Right cardiac atrium (tissue), 5 donors: Measurements from ENCODE around the gene HDAC5. TPM values are rescaled to one million over a fixed set of nuclear protein-coding genes. Genes with fewer than 3 reads are reported as not detected.
"Not testable (repeated sequence)": the region's sequence is repeated elsewhere in the genome, so short reads cannot be mapped to it uniquely, and the experiment has no call there.

ENCODE experiments used
- ATAC-seq, 2 donors: fragments of 200-7000 bp; cut with Tn5 transposase; one replicate each; pipeline versions ENCODE4 v1.8.0 to v1.9.1; 2020; ENCODE audit warnings: moderate library complexity in 2 of 2, mild to moderate bottlenecking in 1 of 2
- DNase-seq, 3 donors: peaks; one replicate each; pipeline ENCODE4 v3.0.0-alpha.2; 2020
- H3K27ac ChIP-seq: one replicate; pipeline ENCODE4 v1.5.1; 2013; ENCODE audit warnings: mild to moderate bottlenecking, low read length, control low read depth, moderate library complexity
- H3K27me3 ChIP-seq: one replicate; pipeline ENCODE4 v1.6.1; 2013; ENCODE audit not compliant: control insufficient read depth, insufficient read depth
- H3K4me1 ChIP-seq: one replicate; pipeline ENCODE4 v1.6.1; 2013; ENCODE audit warnings: low read length; ENCODE audit not compliant: control insufficient read depth, insufficient read depth
- H3K4me3 ChIP-seq: one replicate; pipeline ENCODE4 v1.5.1; 2013; ENCODE audit warnings: low read length, control low read depth
- H3K9me3 ChIP-seq: one replicate; pipeline ENCODE4 v1.6.1; 2013; ENCODE audit warnings: low read length; ENCODE audit not compliant: control insufficient read depth
- WGBS: extraction: QIAGEN DNeasy Blood & Tissue Kit; methylation state at CpG from one replicate; pipeline ENCODE4 v1.1.7; 2013; 5-methylcytosine and 5-hydroxymethylcytosine counted together
- intact Hi-C, 4 donors: fragments of 100-400 bp; cut with DNase I; formaldehyde crosslinking; loops; one replicate each; pipeline versions ENCODE4 v1.11.0 to v1.14.0; 2022 to 2023
- polyA plus RNA-seq: library from polyadenylated mRNA; stranded (reverse); fragments of 200-250 nt; gene quantifications from one replicate; pipeline ENCODE4 v1.2.3, GENCODE V29; 2013
- total RNA-seq, 4 donors: library from RNA; stranded (reverse); fragmentation: NEBNext Ultra II Directional; extraction: Animal tissue kit (Norgen Biotek cat#: 25700); gene quantifications; one replicate each; pipeline ENCODE4 v1.2.1, GENCODE V29; 2021
- donor health status: healthy with polysubstance abuse.
- donor health status: DM: no; HTN: yes; CAD: no.
- donor health status: DM: no; HTN: no; CAD: no.
- donor health status: DM: no; HTN: yes; CAD: no; lungs with severe emphysema.
- donor health status: DM: yes; HTN: yes; CAD: no.

Gene HDAC5
- total and polyA plus RNA-seq, 5 donors, result 47.9 to 89.2 (median 72.4) TPM

GRCh38 chr17:44038604-44039011 is 84.8 kb downstream of the HDAC5 start:
- Histone ChIP-seq H3K9me3 (no peaks in the 10 kb centered on the region), H3K27me3 (no peaks in the 10 kb centered on the region), H3K4me3 (no peak overlapping the region), H3K4me1 (peaks cover 6% of the 10 kb centered on the region), H3K27ac (peak overlapping the region; percentile 4)
- WGBS, result 63% methylated on average over 3 of the region's 3 CpGs
- intact Hi-C loops, result loop anchor here in 1 of 4 donors (10.0 kb wide), 1 partner anchor 94 kb away; the partner anchor contains the start of gene PPY
- DNase-seq (peak in 1 of 3 donors; percentile 61), ATAC-seq (peak; percentile 27 to 73)

GRCh38 chr17:44037471-44037870 is 86.0 kb downstream of the HDAC5 start:
- whole genome bisulfite sequencing, result 80% methylated on average over 2 of the region's 2 CpGs
- intact Hi-C loops, result loop anchor here in 1 of 4 donors (10.0 kb wide), 1 partner anchor 93 kb away; the partner anchor contains the start of gene PPY
- H3K27ac ChIP-seq, result no peak overlapping the region

GRCh38 chr17:44034688-44035087 is 88.8 kb downstream of the HDAC5 start:
- no CpG with 5 or more reads among the region's 3 CpGs for WGBS
- H3K4me3 ChIP-seq, H3K27me3 ChIP-seq, H3K9me3 ChIP-seq, H3K27ac ChIP-seq, ATAC-seq, H3K4me1 ChIP-seq, DNase-seq: not testable (repeated sequence)
- intact Hi-C loops, result loop anchor here in 1 of 4 donors (10.0 kb wide), 1 partner anchor 90 kb away; the partner anchor contains the start of gene PPY

More at GRCh38 chr17:44037471-44037870, 86.0 kb downstream of the HDAC5 start:
- peaks cover 6% of the 10 kb centered on the region for H3K4me1 ChIP-seq
- no peaks in the 10 kb centered on the region for H3K27me3 ChIP-seq
- H3K9me3 ChIP-seq, result no peaks in the 10 kb centered on the region
- no peak overlapping the region for H3K4me3 ChIP-seq
- ATAC-seq (no peak), DNase-seq (no peak)

- Histone ChIP-seq H3K9me3 (no peaks in the 10 kb centered on the region), H3K27me3 (no peaks in the 10 kb centered on the region), H3K4me1 (no peaks in the 10 kb centered on the region), H3K4me3 (no peak overlapping the region), H3K27ac (no peak overlapping the region)
- intact Hi-C loops, result loop anchor here in 1 of 4 donors (10.0 kb wide), 1 partner anchor 89 kb away; the partner anchor contains the start of gene PPY
- no peak for DNase-seq
- 81% methylated on average over 3 of the region's 3 CpGs for WGBS
- ATAC-seq, result peak in 1 of 2 donors; percentile 21
Measured at GRCh38 chr17:44033861-44034408, 89.5 kb downstream of the HDAC5 start.

GRCh38 chr17:44030482-44030881 is 93.0 kb downstream of the HDAC5 start:
- Histone ChIP-seq H3K27me3 (no peaks in the 10 kb centered on the region), H3K27ac (no peak overlapping the region), H3K9me3 (no peaks in the 10 kb centered on the region), H3K4me3 (no peak overlapping the region), H3K4me1 (no peaks in the 10 kb centered on the region)
- no peak for ATAC-seq
- DNase-seq, result no peak
- intact Hi-C loops, result loop anchor here in 1 of 4 donors (10.0 kb wide), 1 partner anchor 86 kb away; the partner anchor contains the start of gene PPY
- 88% methylated on average over 3 of the region's 3 CpGs for WGBS

GRCh38 chr17:44029736-44030135 is 93.7 kb downstream of the HDAC5 start:
- no peaks in the 10 kb centered on the region for H3K4me1 ChIP-seq
- 74% methylated on average over 5 of the region's 5 CpGs for WGBS
- H3K27me3 ChIP-seq, result no peaks in the 10 kb centered on the region
- no peak for ATAC-seq
- intact Hi-C loops, result loop anchor here in 1 of 4 donors (10.0 kb wide), 1 partner anchor 85 kb away; the partner anchor contains the start of gene PPY
- DNase-seq, result no peak
- H3K4me3 ChIP-seq, result no peak overlapping the region
- no peaks in the 10 kb centered on the region for H3K9me3 ChIP-seq
- H3K27ac ChIP-seq, result no peak overlapping the region

Other genes with a start within 250 kb of the HDAC5 start
- 10 to 100 TPM in 3 of 4 donors, 1 to 10 TPM in 1; 8.7 to 20.7 (median 15.9) TPM for gene MPP2, start 216.1 kb downstream of the HDAC5 start, total RNA-seq
- gene MPP2, start 216.1 kb downstream of the HDAC5 start, polyA plus RNA-seq, result 8.8 TPM
- gene PPY, start 181.2 kb downstream of the HDAC5 start, total RNA-seq, result not detected
- not detected for gene PPY, start 181.2 kb downstream of the HDAC5 start, polyA plus RNA-seq
- not detected for gene PYY, start 169.7 kb downstream of the HDAC5 start, total RNA-seq
- not detected for gene PYY, start 169.7 kb downstream of the HDAC5 start, polyA plus RNA-seq
- gene NAGS, start 119.0 kb downstream of the HDAC5 start, total RNA-seq, result 1 to 10 TPM; 1.2 to 4.0 (median 2.3) TPM
- 1.8 TPM for gene NAGS, start 119.0 kb downstream of the HDAC5 start, polyA plus RNA-seq
- gene TMEM101, start 108.7 kb downstream of the HDAC5 start, total RNA-seq, result 10 to 100 TPM; 13.7 to 21.1 (median 19.3) TPM
- 19.8 TPM for gene TMEM101, start 108.7 kb downstream of the HDAC5 start, polyA plus RNA-seq
- gene LSM12, start 57.0 kb downstream of the HDAC5 start, total RNA-seq, result 10 to 100 TPM; 44.5 to 54.9 (median 49.3) TPM
- 35.0 TPM for gene LSM12, start 57.0 kb downstream of the HDAC5 start, polyA plus RNA-seq
- gene G6PC3, start 52.9 kb downstream of the HDAC5 start, total RNA-seq, result 10 to 100 TPM; 31.9 to 46.9 (median 38.5) TPM
- gene G6PC3, start 52.9 kb downstream of the HDAC5 start, polyA plus RNA-seq, result 71.4 TPM
- gene HROB, start 18.3 kb upstream of the HDAC5 start, total RNA-seq, result 1 to 10 TPM in 1 of 4 donors, under 1 TPM in 3; 0.47 to 1.4 (median 0.76) TPM
- 0.38 TPM for gene HROB, start 18.3 kb upstream of the HDAC5 start, polyA plus RNA-seq
- 10 to 100 TPM in 2 of 4 donors, 1 to 10 TPM in 2; 5.3 to 11.3 (median 9.7) TPM for gene ASB16, start 47.1 kb upstream of the HDAC5 start, total RNA-seq
- 5.4 TPM for gene ASB16, start 47.1 kb upstream of the HDAC5 start, polyA plus RNA-seq
- 10 to 100 TPM; 23.5 to 27.6 (median 26.6) TPM for gene TMUB2, start 63.3 kb upstream of the HDAC5 start, total RNA-seq
- 26.3 TPM for gene TMUB2, start 63.3 kb upstream of the HDAC5 start, polyA plus RNA-seq
- 10 to 100 TPM; 37.5 to 52.7 (median 41.2) TPM for gene ATXN7L3, start 76.2 kb upstream of the HDAC5 start, total RNA-seq
- gene ATXN7L3, start 76.2 kb upstream of the HDAC5 start, polyA plus RNA-seq, result 31.0 TPM
- gene UBTF, start 96.0 kb upstream of the HDAC5 start, total RNA-seq, result 10 to 100 TPM; 36.7 to 63.4 (median 58.6) TPM
- gene UBTF, start 96.0 kb upstream of the HDAC5 start, polyA plus RNA-seq, result 43.5 TPM
- gene SLC4A1, start 144.5 kb upstream of the HDAC5 start, total RNA-seq, result under 1 TPM in 3 of 4 donors, not detected in 1; 0.31 to 0.72 (median 0.46) TPM
- gene SLC4A1, start 144.5 kb upstream of the HDAC5 start, polyA plus RNA-seq, result 0.16 TPM
- 1 to 10 TPM; 1.8 to 4.5 (median 2.3) TPM for gene RUNDC3A, start 185.0 kb upstream of the HDAC5 start, total RNA-seq
- gene RUNDC3A, start 185.0 kb upstream of the HDAC5 start, polyA plus RNA-seq, result 1.6 TPM
- 10 to 100 TPM; 56.7 to 69.9 (median 66.4) TPM for gene SLC25A39, start 201.2 kb upstream of the HDAC5 start, total RNA-seq
- 73.0 TPM for gene SLC25A39, start 201.2 kb upstream of the HDAC5 start, polyA plus RNA-seq
- 100 to 1,000 TPM; 158 to 215 (median 194) TPM for gene GRN, start 221.7 kb upstream of the HDAC5 start, total RNA-seq
- gene GRN, start 221.7 kb upstream of the HDAC5 start, polyA plus RNA-seq, result 100 TPM
- 1 to 10 TPM; 2.4 to 4.0 (median 3.1) TPM for gene FAM171A2, start 240.2 kb upstream of the HDAC5 start, total RNA-seq
- gene FAM171A2, start 240.2 kb upstream of the HDAC5 start, polyA plus RNA-seq, result 1.9 TPM